Hematopoietic multipotent progenitor cell treated with erythropoietin and hydrocortisone succinate and interleukin-3 and kit ligand, for 4 days (in vitro differentiated cells): Measurements from ENCODE around the gene ATF3.
"Not testable (repeated sequence)": the region's sequence is repeated elsewhere in the genome, so short reads cannot be mapped to it uniquely, and the experiment has no call there.

Source experiments
- DNase-seq: peaks from one replicate; pipeline ENCODE4 v3.0.0-alpha.2; 2015

ATF3 gene

GRCh38 chr1:212629450-212630157, 21.0 kb downstream of the ATF3 start:
- DNase-seq, result no peak

- peak; percentile 90 for DNase-seq
Observed at GRCh38 chr1:212630158-212630900, 21.8 kb downstream of the ATF3 start.

GRCh38 chr1:212633161-212633560, 24.6 kb downstream of the ATF3 start:
- DNase-seq, result no peak

GRCh38 chr1:212634252-212634651, 25.7 kb downstream of the ATF3 start:
- DNase-seq, result no peak

- no peak for DNase-seq
Observed at GRCh38 chr1:212635141-212635631, 26.6 kb downstream of the ATF3 start.

- no peak for DNase-seq
Observed at GRCh38 chr1:212637902-212638301, 29.3 kb downstream of the ATF3 start.

- peak; percentile 45 for DNase-seq
Observed at GRCh38 chr1:212638492-212639151, 30.1 kb downstream of the ATF3 start.

- not testable (repeated sequence) for DNase-seq
Observed at GRCh38 chr1:212639524-212639923, 31.0 kb downstream of the ATF3 start.

GRCh38 chr1:212640223-212640878, 31.8 kb downstream of the ATF3 start:
- peak; percentile 64 for DNase-seq

- no peak for DNase-seq
Observed at GRCh38 chr1:212641956-212642355, 33.4 kb downstream of the ATF3 start.

GRCh38 chr1:212643877-212644276, 35.3 kb downstream of the ATF3 start:
- peak; percentile 21 for DNase-seq

- DNase-seq, result peak; percentile 17
Observed at GRCh38 chr1:212644866-212645545, 36.4 kb downstream of the ATF3 start.

GRCh38 chr1:212645546-212646543, 37.3 kb downstream of the ATF3 start:
- peak; percentile 71 for DNase-seq

GRCh38 chr1:212646588-212646987, 38.0 kb downstream of the ATF3 start:
- DNase-seq, result no peak

- DNase-seq, result no peak
Observed at GRCh38 chr1:212647004-212647403, 38.4 kb downstream of the ATF3 start.

GRCh38 chr1:212648431-212648830, 39.9 kb downstream of the ATF3 start:
- DNase-seq, result no peak

- no peak for DNase-seq
Observed at GRCh38 chr1:212649020-212649419, 40.5 kb downstream of the ATF3 start.

- no peak for DNase-seq
Observed at GRCh38 chr1:212650228-212650627, 41.7 kb downstream of the ATF3 start.

- DNase-seq, result no peak
Observed at GRCh38 chr1:212651521-212651920, 43.0 kb downstream of the ATF3 start.

- DNase-seq, result no peak
Observed at GRCh38 chr1:212651977-212652376, 43.4 kb downstream of the ATF3 start.

GRCh38 chr1:212652609-212653008, 44.0 kb downstream of the ATF3 start:
- no peak for DNase-seq
